ENCODE results near the gene PGGHG. TPM values are rescaled to one million over a fixed set of nuclear protein-coding genes. Genes with fewer than 3 reads are reported as not detected.

Gene PGGHG
- total RNA-seq, 2 donors from 2014 or later, result 248 to 484 TPM

- DNase-seq (peak in 2 of 4 donors; percentile 13 to 22), ATAC-seq (no peak)
- Histone ChIP-seq H3K4me1 (peaks cover 93% of the 10 kb centered on the region), H3K27ac (no peak overlapping the region), H3K27me3 (no peaks in the 10 kb centered on the region), H3K36me3 (replicated peaks in 1 of 2; ENCODE audit: insufficient read depth in 1 of 2, low read depth in 2 of 2) (peaks cover 0 to 3% of the 10 kb centered on the region in 2 donors), H3K9me3 (no peaks in the 10 kb centered on the region), H3K4me3 (no peak overlapping the region)
- 73 to 78% methylated on average over 10 to 16 of the region's 16 CpGs for WGBS, 2 donors
- no peak for TF ChIP-seq CTCF (IDR thresholded peaks at IDR 0.05)
- TF ChIP-seq POLR2A (IDR thresholded peaks at IDR 0.05), result no peak
- intact Hi-C loops (cut with DNase I), result loop anchor here (5.0 kb wide), 1 partner anchor 52 kb away; no protein-coding TSS in a partner anchor
Measured at GRCh38 chr11:294780-295179, 5.9 kb downstream of the PGGHG start.

GRCh38 chr11:295351-296170 is 6.6 kb downstream of the PGGHG start:
- Histone ChIP-seq H3K36me3 (replicated peaks in 1 of 2; ENCODE audit: insufficient read depth in 1 of 2, low read depth in 2 of 2) (peaks cover 0 to 3% of the 10 kb centered on the region in 2 donors), H3K27me3 (no peaks in the 10 kb centered on the region), H3K9me3 (no peaks in the 10 kb centered on the region), H3K27ac (no peak overlapping the region), H3K4me1 (peaks cover 93% of the 10 kb centered on the region), H3K4me3 (no peak overlapping the region)
- TF ChIP-seq POLR2A (IDR thresholded peaks at IDR 0.05) (no peak), CTCF (IDR thresholded peaks at IDR 0.05) (no peak)
- ATAC-seq (no peak), DNase-seq (peak in 2 of 4 donors; percentile 11 to 14)
- intact Hi-C loops (cut with DNase I), result loop anchor here (5.0 kb wide), 1 partner anchor 53 kb away; no protein-coding TSS in a partner anchor
- WGBS, 2 donors, result 75 to 82% methylated on average over 21 to 24 of the region's 26 CpGs

GRCh38 chr11:296171-297050 is 7.5 kb downstream of the PGGHG start:
- ATAC-seq, result no peak
- DNase-seq, result peak in 3 of 4 donors; percentile 7 to 15 (median 14)
- TF ChIP-seq POLR2A (IDR thresholded peaks at IDR 0.05) (peak in 2 of 3 donors; percentile 6 to 22), CTCF (IDR thresholded peaks at IDR 0.05) (no peak)
- H3K27ac ChIP-seq, result peak overlapping the region in 1 of 4 donors; percentile 37
- peaks cover 85% of the 10 kb centered on the region for H3K4me1 ChIP-seq
- no peaks in the 10 kb centered on the region for H3K9me3 ChIP-seq
- WGBS, 2 donors, result 69 to 78% methylated on average over 9 to 30 of the region's 35 CpGs
- H3K4me3 ChIP-seq, result no peak overlapping the region
- no peaks in the 10 kb centered on the region for H3K27me3 ChIP-seq
- peaks cover 0 to 3% of the 10 kb centered on the region in 2 donors for H3K36me3 ChIP-seq (replicated peaks in 1 of 2; ENCODE audit: insufficient read depth in 1 of 2, low read depth in 2 of 2)
- intact Hi-C loops (cut with DNase I), result loop anchor here (5.0 kb wide), 1 partner anchor 54 kb away; no protein-coding TSS in a partner anchor

- TF ChIP-seq POLR2A (IDR thresholded peaks at IDR 0.05) (no peak), CTCF (IDR thresholded peaks at IDR 0.05) (no peak)
- ATAC-seq, result peak; percentile 6
- no peaks in the 10 kb centered on the region for H3K9me3 ChIP-seq
- DNase-seq, result peak in 3 of 4 donors; percentile 37 to 49 (median 37)
- no peak overlapping the region for H3K4me3 ChIP-seq
- peaks cover 78% of the 10 kb centered on the region for H3K4me1 ChIP-seq
- 39 to 45% methylated on average over 2 to 12 of the region's 13 CpGs for WGBS, 2 donors
- intact Hi-C loops (cut with DNase I), result loop anchor here (5.0 kb wide), 1 partner anchor 55 kb away; no protein-coding TSS in a partner anchor
- H3K36me3 ChIP-seq (replicated peaks in 1 of 2; ENCODE audit: insufficient read depth in 1 of 2, low read depth in 2 of 2), result peaks cover 0 to 3% of the 10 kb centered on the region in 2 donors
- peak overlapping the region in 1 of 4 donors; percentile 37 for H3K27ac ChIP-seq
- H3K27me3 ChIP-seq, result no peaks in the 10 kb centered on the region
Measured at GRCh38 chr11:297051-297585, 8.2 kb downstream of the PGGHG start.

All from body of pancreas (tissue), 4 donors.